ENCODE measurements around the gene POLE2. TPM values are rescaled to one million over a fixed set of nuclear protein-coding genes. Genes with fewer than 3 reads are reported as not detected.

POLE2 gene
- total RNA-seq, 2 experiments from 2014 or later = 43.1 to 44.4 TPM

Other genes starting within 250 kb of the POLE2 start
- gene RPS29, start 101.8 kb downstream of the POLE2 start, total RNA-seq = 1,000 to 10,000 TPM; 2,012 to 2,031 TPM
- gene LRR1, start 89.3 kb downstream of the POLE2 start, total RNA-seq = 10 to 100 TPM; 48.8 to 54.1 TPM
- gene RPL36AL, start 67.6 kb downstream of the POLE2 start, total RNA-seq = 100 to 1,000 TPM; 247 to 251 TPM
- gene MGAT2, start 67.4 kb downstream of the POLE2 start, total RNA-seq = 10 to 100 TPM; 49.3 to 50.5 TPM
- gene DNAAF2, start 53.0 kb downstream of the POLE2 start, total RNA-seq = 10 to 100 TPM; 17.1 to 17.8 TPM
- gene KLHDC1, start 4.9 kb upstream of the POLE2 start, total RNA-seq = 1 to 10 TPM in 1 of 2 experiments, under 1 TPM in 1; 0.69 to 1.2 TPM
- 10 to 100 TPM; 21.2 to 23.3 TPM for gene KLHDC2, start 79.9 kb upstream of the POLE2 start, total RNA-seq
- gene NEMF, start 164.6 kb upstream of the POLE2 start, total RNA-seq = 10 to 100 TPM; 73.3 to 74.7 TPM
- 100 to 1,000 TPM; 164 to 167 TPM for gene ARF6, start 204.9 kb upstream of the POLE2 start, total RNA-seq

Measured in activated CD8-positive, alpha-beta memory T cell treated with anti-CD3 and anti-CD28 coated beads for 36 hours (primary cell).